ENCODE results near the gene CLBA1. TPM values are rescaled to one million over a fixed set of nuclear protein-coding genes. Genes with fewer than 3 reads are reported as not detected.

CLBA1 gene
- total RNA-seq, 1 experiment from 2014 or later, result 24.3 TPM

- POLR2A ChIA-PET, result interaction anchor here (1.1 to 5.4 kb wide), 3 partner anchors 23 to 73 kb away, joined by 3 to 39 read pairs (median 3); no protein-coding TSS in a partner anchor
- no peaks in the 10 kb centered on the region for H3K36me3 Mint-ChIP-seq (ENCODE audit: insufficient read depth, unreplicated experiment)
- peak overlapping the region; percentile 59 for H3K27ac Mint-ChIP-seq (ENCODE audit: low read depth, unreplicated experiment)
- no peaks in the 10 kb centered on the region for H3K27me3 Mint-ChIP-seq (ENCODE audit: insufficient read depth, unreplicated experiment)
- intact Hi-C loops (cut with micrococcal nuclease), result no loop called here
- no peak for TF ChIP-seq CTCF (IDR thresholded peaks at IDR 0.05; ENCODE audit: unreplicated experiment)
- BruUV-seq (replicated peaks), result no TSS peak
- DNase-seq (ENCODE audit: unreplicated experiment), result no peak
- CTCF ChIA-PET, result interaction anchor here (0.9 to 8.1 kb wide), 6 partner anchors 13 to 74 kb away, joined by 3 to 167 read pairs (median 4); no protein-coding TSS in a partner anchor
- H3K9me3 Mint-ChIP-seq (ENCODE audit: unreplicated experiment), result no peaks in the 10 kb centered on the region
- H3K4me1 Mint-ChIP-seq (ENCODE audit: insufficient read depth, unreplicated experiment), result peaks cover 4% of the 10 kb centered on the region
- no peak overlapping the region for H3K4me3 Mint-ChIP-seq (ENCODE audit: unreplicated experiment)
Measured at GRCh38 chr14:105041841-105042765, 56.5 kb downstream of the CLBA1 start.

GRCh38 chr14:105042813-105043212 is 57.2 kb downstream of the CLBA1 start:
- DNase-seq (ENCODE audit: unreplicated experiment), result no peak
- Mint-ChIP-seq H3K27me3 (ENCODE audit: insufficient read depth, unreplicated experiment) (no peaks in the 10 kb centered on the region), H3K27ac (ENCODE audit: low read depth, unreplicated experiment) (no peak overlapping the region), H3K36me3 (ENCODE audit: insufficient read depth, unreplicated experiment) (no peaks in the 10 kb centered on the region), H3K4me3 (ENCODE audit: unreplicated experiment) (no peak overlapping the region), H3K9me3 (ENCODE audit: unreplicated experiment) (no peaks in the 10 kb centered on the region), H3K4me1 (ENCODE audit: insufficient read depth, unreplicated experiment) (peaks cover 4% of the 10 kb centered on the region)
- POLR2A ChIA-PET, result interaction anchor here (1.7 to 5.4 kb wide), 2 partner anchors 23 to 70 kb away, joined by 6 to 39 read pairs; no protein-coding TSS in a partner anchor
- intact Hi-C loops (cut with micrococcal nuclease), result no loop called here
- no peak for TF ChIP-seq CTCF (IDR thresholded peaks at IDR 0.05; ENCODE audit: unreplicated experiment)
- no TSS peak for BruUV-seq (replicated peaks)
- CTCF ChIA-PET, result interaction anchor here (0.9 to 8.1 kb wide), 7 partner anchors 14 to 75 kb away, joined by 3 to 167 read pairs (median 4); no protein-coding TSS in a partner anchor

GRCh38 chr14:105043641-105044040 is 58.1 kb downstream of the CLBA1 start:
- Mint-ChIP-seq H3K36me3 (ENCODE audit: insufficient read depth, unreplicated experiment) (no peaks in the 10 kb centered on the region), H3K4me1 (ENCODE audit: insufficient read depth, unreplicated experiment) (no peaks in the 10 kb centered on the region), H3K4me3 (ENCODE audit: unreplicated experiment) (no peak overlapping the region), H3K27ac (ENCODE audit: low read depth, unreplicated experiment) (no peak overlapping the region), H3K9me3 (ENCODE audit: unreplicated experiment) (no peaks in the 10 kb centered on the region), H3K27me3 (ENCODE audit: insufficient read depth, unreplicated experiment) (no peaks in the 10 kb centered on the region)
- ChIA-PET CTCF (interaction anchor here (0.6 to 8.1 kb wide), 10 partner anchors 8 to 110 kb away, joined by 3 to 167 read pairs (median 4); no protein-coding TSS in a partner anchor), POLR2A (interaction anchor here (0.9 to 5.4 kb wide), 5 partner anchors 11 to 70 kb away, joined by 3 to 39 read pairs (median 5); no protein-coding TSS in a partner anchor)
- intact Hi-C loops (cut with micrococcal nuclease), result no loop called here
- no peak for DNase-seq (ENCODE audit: unreplicated experiment)
- no peak for TF ChIP-seq CTCF (IDR thresholded peaks at IDR 0.05; ENCODE audit: unreplicated experiment)
- BruUV-seq (replicated peaks), result no TSS peak

Other genes starting within 250 kb of the CLBA1 start
- 63.3 and 72.7 TPM in 2 replicates for gene SIVA1, start 232.6 kb upstream of the CLBA1 start, total RNA-seq (2022)
- gene AKT1, start 190.0 kb upstream of the CLBA1 start, total RNA-seq (2022), result 83.3 and 96.3 TPM in 2 replicates
- gene ZBTB42, start 184.7 kb upstream of the CLBA1 start, total RNA-seq (2022), result 1.0 and 1.2 TPM in 2 replicates
- 61.8 and 77.4 TPM in 2 replicates for gene CEP170B, start 120.5 kb upstream of the CLBA1 start, total RNA-seq (2022)
- gene PLD4, start 60.9 kb upstream of the CLBA1 start, total RNA-seq (2022), result not detected in 2 replicates
- 218 and 286 TPM in 2 replicates for gene AHNAK2, start 7.4 kb upstream of the CLBA1 start, total RNA-seq (2022)
- 29.3 and 33.0 TPM in 2 replicates for gene CDCA4, start 35.3 kb downstream of the CLBA1 start, total RNA-seq (2022)
- 0.42 TPM in 1 of 2 replicates, not detected in the other for gene GPR132, start 79.6 kb downstream of the CLBA1 start, total RNA-seq (2022)
- gene JAG2, start 183.0 kb downstream of the CLBA1 start, total RNA-seq (2022), result 33.5 and 33.7 TPM in 2 replicates
- 26.1 and 27.4 TPM in 2 replicates for gene NUDT14, start 195.5 kb downstream of the CLBA1 start, total RNA-seq (2022)